ENCODE results near the gene PPT2.

Gene PPT2

DNA sequence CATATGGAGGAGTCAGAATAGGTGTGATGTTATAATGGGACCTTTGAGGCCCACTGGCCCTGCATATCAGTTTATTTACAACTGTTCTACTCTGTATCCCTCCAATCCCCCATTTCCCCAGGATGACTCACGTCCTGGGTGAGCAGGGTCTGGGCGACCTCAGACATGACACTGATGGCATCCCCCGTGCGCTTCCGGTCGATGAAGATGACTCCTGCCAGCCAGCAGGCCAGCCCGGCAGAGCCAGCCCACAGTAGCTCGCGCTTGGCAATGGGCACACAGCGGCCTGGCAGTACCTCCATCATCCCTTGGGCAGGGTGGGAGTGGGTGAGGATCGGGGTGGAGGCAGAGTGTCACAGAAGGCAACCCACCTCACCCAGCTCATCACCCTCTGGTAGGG lies 16.4 kb downstream of the PPT2 start:
- no peaks in the 10 kb centered on the region for H3K9me3 ChIP-seq
- intact Hi-C loops (cut with DNase I; ENCODE audit: low total_unique reads) = no loop called here
- no peak overlapping the region for H3K27ac ChIP-seq
- no peak overlapping the region for H3K4me3 ChIP-seq
- no peak for DNase-seq
- TF ChIP-seq, protein P1, sequence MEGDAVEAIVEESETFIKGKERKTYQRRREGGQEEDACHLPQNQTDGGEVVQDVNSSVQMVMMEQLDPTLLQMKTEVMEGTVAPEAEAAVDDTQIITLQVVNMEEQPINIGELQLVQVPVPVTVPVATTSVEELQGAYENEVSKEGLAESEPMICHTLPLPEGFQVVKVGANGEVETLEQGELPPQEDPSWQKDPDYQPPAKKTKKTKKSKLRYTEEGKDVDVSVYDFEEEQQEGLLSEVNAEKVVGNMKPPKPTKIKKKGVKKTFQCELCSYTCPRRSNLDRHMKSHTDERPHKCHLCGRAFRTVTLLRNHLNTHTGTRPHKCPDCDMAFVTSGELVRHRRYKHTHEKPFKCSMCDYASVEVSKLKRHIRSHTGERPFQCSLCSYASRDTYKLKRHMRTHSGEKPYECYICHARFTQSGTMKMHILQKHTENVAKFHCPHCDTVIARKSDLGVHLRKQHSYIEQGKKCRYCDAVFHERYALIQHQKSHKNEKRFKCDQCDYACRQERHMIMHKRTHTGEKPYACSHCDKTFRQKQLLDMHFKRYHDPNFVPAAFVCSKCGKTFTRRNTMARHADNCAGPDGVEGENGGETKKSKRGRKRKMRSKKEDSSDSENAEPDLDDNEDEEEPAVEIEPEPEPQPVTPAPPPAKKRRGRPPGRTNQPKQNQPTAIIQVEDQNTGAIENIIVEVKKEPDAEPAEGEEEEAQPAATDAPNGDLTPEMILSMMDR (IDR thresholded peaks at IDR 0.05) = no peak
- peaks cover 0 to 14% (median 9%) of the 10 kb centered on the region in 4 donors for H3K4me1 ChIP-seq
- no peaks in the 10 kb centered on the region for H3K27me3 ChIP-seq
- H3K36me3 ChIP-seq = peaks cover 25 to 60% (median 52%) of the 10 kb centered on the region in 3 donors

DNA sequence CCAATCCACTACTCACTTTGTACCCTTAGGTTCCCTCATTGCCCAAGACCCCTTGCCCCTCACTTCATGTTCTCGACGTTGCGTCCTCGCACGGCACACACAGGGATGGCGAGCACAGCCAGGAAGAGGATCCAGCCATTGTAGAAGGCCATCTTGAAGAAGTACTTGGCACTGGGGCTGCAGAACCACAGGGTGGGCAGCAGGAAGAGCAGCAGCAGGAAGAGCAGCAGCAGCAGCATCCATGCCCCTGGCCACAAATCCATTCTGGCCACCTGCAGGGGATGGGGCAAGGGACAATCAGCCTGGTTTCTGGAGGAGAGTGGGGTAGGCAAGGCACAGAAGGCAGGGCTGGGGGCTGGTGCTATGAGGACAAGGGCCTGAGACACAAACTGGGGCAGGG lies 17.3 kb downstream of the PPT2 start:
- DNase-seq = no peak
- H3K27ac ChIP-seq = no peak overlapping the region
- peaks cover 0 to 22% (median 12%) of the 10 kb centered on the region in 4 donors for H3K4me1 ChIP-seq
- intact Hi-C loops (cut with DNase I; ENCODE audit: low total_unique reads) = no loop called here
- no peaks in the 10 kb centered on the region for H3K27me3 ChIP-seq
- H3K9me3 ChIP-seq = no peaks in the 10 kb centered on the region
- peaks cover 25 to 52% (median 46%) of the 10 kb centered on the region in 3 donors for H3K36me3 ChIP-seq
- TF ChIP-seq, protein P1 (IDR thresholded peaks at IDR 0.05) = no peak
- no peak overlapping the region for H3K4me3 ChIP-seq

DNA sequence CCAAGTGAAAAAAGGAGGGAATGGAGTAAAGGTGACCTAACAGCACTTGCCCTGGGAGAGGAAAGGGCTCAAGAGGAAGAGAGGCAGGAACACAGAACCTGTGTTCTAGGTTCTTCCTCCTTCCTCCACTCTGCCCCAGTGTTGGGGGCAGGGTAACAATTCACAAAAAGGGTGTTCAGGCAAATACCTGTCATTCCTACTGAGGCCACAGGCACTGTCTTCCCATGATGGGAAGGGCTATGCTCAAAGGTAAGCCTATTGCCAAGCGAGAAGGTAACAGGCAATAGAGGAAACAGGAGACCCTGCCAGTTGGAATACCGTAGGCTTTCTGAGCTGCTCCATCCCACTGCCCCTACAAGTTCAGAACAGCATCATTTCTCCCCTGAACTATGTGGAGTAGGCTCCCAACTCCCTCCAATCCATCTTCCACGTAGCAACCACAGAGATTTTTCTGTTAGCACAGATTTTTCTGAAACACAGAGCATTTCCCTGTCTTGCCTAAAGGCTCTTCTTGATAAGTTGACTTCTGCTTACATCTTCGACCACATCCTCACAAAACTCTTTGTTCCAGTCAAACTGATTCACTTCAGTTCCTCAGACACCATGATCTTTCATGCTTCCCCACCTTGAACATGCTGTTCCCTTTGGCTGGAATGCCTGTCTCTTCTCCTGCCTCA lies 19.2 kb downstream of the PPT2 start:
- Histone ChIP-seq H3K27ac (no peak overlapping the region), H3K9me3 (no peaks in the 10 kb centered on the region), H3K36me3 (peaks cover 13 to 33% (median 27%) of the 10 kb centered on the region in 3 donors), H3K4me3 (no peak overlapping the region), H3K4me1 (peaks cover 0 to 30% (median 20%) of the 10 kb centered on the region in 4 donors), H3K27me3 (no peaks in the 10 kb centered on the region)
- TF ChIP-seq, protein P1 (IDR thresholded peaks at IDR 0.05) = no peak
- intact Hi-C loops (cut with DNase I; ENCODE audit: low total_unique reads) = no loop called here
- DNase-seq = no peak

DNA sequence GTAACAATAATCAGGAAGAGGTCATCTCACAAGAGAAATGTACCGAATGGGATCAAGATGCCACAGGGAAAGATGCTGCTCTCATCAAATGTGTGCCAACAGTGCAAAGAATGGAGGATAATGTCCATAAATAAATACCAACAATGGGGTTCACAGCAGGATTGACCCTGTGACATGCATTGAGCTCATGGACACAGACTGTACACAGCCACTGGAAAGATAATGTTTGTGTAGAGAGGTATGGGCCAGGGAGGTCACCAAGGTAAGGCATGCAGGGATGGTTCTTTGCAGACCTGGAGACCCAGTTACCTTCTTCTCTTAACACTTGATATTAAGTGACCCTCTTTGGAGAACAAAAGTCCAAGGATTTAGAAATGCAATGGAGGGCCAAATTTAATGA lies 20.5 kb downstream of the PPT2 start:
- Histone ChIP-seq H3K4me1 (peaks cover 0 to 37% (median 28%) of the 10 kb centered on the region in 4 donors), H3K27ac (no peak overlapping the region), H3K36me3 (peaks cover 13 to 21% (median 16%) of the 10 kb centered on the region in 3 donors), H3K27me3 (no peaks in the 10 kb centered on the region), H3K4me3 (no peak overlapping the region), H3K9me3 (no peaks in the 10 kb centered on the region)
- intact Hi-C loops (cut with DNase I; ENCODE audit: low total_unique reads) = loop anchor here (2.0 kb wide), 1 partner anchor 18 kb away; no protein-coding TSS in a partner anchor
- TF ChIP-seq, protein P1 (IDR thresholded peaks at IDR 0.05) = no peak
- DNase-seq = no peak

DNA sequence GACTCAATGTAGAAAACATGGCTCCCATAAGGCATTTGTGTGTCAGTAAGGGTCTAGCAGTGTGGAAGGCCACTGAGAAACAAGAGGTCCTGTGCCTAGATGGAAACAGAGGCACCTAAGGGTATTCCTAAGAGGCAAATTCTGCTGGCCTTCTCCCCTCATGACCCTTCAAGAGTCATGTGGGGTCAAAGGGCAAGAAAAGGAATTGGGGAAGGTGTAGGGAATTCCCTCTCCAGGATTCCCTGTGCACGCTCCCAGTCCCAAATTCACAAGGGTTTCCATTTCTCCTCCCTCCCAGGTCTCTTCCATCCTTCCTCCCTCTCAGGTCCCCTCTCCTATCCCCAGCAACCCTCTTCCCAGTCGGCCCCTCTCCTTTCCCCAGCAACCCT lies 21.4 kb downstream of the PPT2 start:
- intact Hi-C loops (cut with DNase I; ENCODE audit: low total_unique reads) = loop anchor here (2.0 kb wide), 1 partner anchor 19 kb away; no protein-coding TSS in a partner anchor
- peaks cover 6 to 20% (median 15%) of the 10 kb centered on the region in 3 donors for H3K36me3 ChIP-seq
- H3K4me3 ChIP-seq = peak overlapping the region; percentile 80 to 95
- no peaks in the 10 kb centered on the region for H3K27me3 ChIP-seq
- TF ChIP-seq, protein P1 (IDR thresholded peaks at IDR 0.05) = no peak
- H3K27ac ChIP-seq = peak overlapping the region; percentile 95 to 96
- no peak for DNase-seq
- peaks cover 0 to 46% (median 36%) of the 10 kb centered on the region in 4 donors for H3K4me1 ChIP-seq
- H3K9me3 ChIP-seq = no peaks in the 10 kb centered on the region
